Sigmoid colon (tissue), 4 donors: ENCODE measurements around the gene PLVAP.

Source experiments
- POLR2A ChIP-seq, 2 donors: fragments of 450-650 bp; IDR thresholded peaks; one replicate each; pipeline ENCODE4 v1.6.1; 2016; ENCODE audit warnings: antibody characterized with exemption in 2 of 2, mild to moderate bottlenecking in 2 of 2, moderate library complexity in 2 of 2
- POLR2AphosphoS5 ChIP-seq, 4 donors: sonication (generic); formaldehyde crosslinking; IDR thresholded peaks; one replicate each; pipeline ENCODE4 v1.6.1; 2017; ENCODE audit warnings: antibody characterized with exemption in 4 of 4
- TF ChIP-seq, protein P1 (sequence below), 4 experiments: fragments of 450-650 bp in 3 of 4; fragments of 200-600 bp in 1 of 4; IDR thresholded peaks; one replicate each; pipeline ENCODE4 v1.5.1; 2016 to 2019; ENCODE audit warnings: antibody characterized with exemption in 4 of 4, mild to moderate bottlenecking in 3 of 4, moderate library complexity in 2 of 4

DNA sequence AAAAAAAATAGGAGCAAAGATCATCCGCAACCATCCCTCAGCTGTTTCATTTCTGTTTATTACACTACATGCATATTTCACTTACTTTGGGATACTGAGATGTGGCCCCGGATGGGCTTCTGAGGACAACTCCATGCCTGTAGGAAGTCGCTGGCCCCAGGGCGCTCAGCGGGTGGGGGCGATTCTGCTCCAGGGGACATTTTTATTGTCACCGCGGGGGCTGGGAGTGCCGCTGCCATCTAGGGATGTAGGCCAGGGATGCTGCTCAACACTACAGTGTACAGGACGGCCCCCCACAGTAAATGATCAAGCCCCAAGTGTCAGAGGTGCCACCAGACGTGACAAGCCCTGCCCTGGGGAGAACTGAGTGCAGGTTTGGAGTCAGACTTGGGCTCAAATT, 34.7 kb upstream of the PLVAP start:
- TF ChIP-seq, protein P1, sequence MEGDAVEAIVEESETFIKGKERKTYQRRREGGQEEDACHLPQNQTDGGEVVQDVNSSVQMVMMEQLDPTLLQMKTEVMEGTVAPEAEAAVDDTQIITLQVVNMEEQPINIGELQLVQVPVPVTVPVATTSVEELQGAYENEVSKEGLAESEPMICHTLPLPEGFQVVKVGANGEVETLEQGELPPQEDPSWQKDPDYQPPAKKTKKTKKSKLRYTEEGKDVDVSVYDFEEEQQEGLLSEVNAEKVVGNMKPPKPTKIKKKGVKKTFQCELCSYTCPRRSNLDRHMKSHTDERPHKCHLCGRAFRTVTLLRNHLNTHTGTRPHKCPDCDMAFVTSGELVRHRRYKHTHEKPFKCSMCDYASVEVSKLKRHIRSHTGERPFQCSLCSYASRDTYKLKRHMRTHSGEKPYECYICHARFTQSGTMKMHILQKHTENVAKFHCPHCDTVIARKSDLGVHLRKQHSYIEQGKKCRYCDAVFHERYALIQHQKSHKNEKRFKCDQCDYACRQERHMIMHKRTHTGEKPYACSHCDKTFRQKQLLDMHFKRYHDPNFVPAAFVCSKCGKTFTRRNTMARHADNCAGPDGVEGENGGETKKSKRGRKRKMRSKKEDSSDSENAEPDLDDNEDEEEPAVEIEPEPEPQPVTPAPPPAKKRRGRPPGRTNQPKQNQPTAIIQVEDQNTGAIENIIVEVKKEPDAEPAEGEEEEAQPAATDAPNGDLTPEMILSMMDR (IDR thresholded peaks at IDR 0.05): no peak
- TF ChIP-seq POLR2AphosphoS5 (IDR thresholded peaks at IDR 0.05): no peak
- TF ChIP-seq POLR2A (IDR thresholded peaks at IDR 0.05): no peak
